Measurements from ENCODE around the gene NCF1. TPM values are rescaled to one million over a fixed set of nuclear protein-coding genes. Genes with fewer than 3 reads are reported as not detected.
"Not testable (repeated sequence)": the region's sequence is repeated elsewhere in the genome, so short reads cannot be mapped to it uniquely, and the experiment has no call there.

NCF1 gene
- total RNA-seq, 4 donors from 2014 or later: 0.67 to 6.0 (median 2.1) TPM

GRCh38 chr7:74797848-74798622, 24.2 kb downstream of the NCF1 start:
- DNase-seq; H3K27me3 ChIP-seq; H3K4me3 ChIP-seq (replicated peaks in 1 of 3); H3K36me3 ChIP-seq; intact Hi-C loops (cut with DNase I); H3K9me3 ChIP-seq; H3K27ac ChIP-seq; H3K4me1 ChIP-seq: not testable (repeated sequence)
- 97 to 100% methylated on average over 3 to 8 of the region's 27 CpGs for WGBS, 2 donors

GRCh38 chr7:74798644-74799043, 24.8 kb downstream of the NCF1 start:
- intact Hi-C loops (cut with DNase I); H3K9me3 ChIP-seq; H3K27me3 ChIP-seq; H3K4me1 ChIP-seq; H3K4me3 ChIP-seq (replicated peaks in 1 of 3); H3K36me3 ChIP-seq; H3K27ac ChIP-seq; DNase-seq: not testable (repeated sequence)
- WGBS, 2 donors: 76 to 92% methylated on average over 1 of the region's 4 CpGs

- intact Hi-C loops (cut with DNase I); H3K9me3 ChIP-seq; H3K4me3 ChIP-seq (replicated peaks in 1 of 3); H3K27me3 ChIP-seq; H3K36me3 ChIP-seq; DNase-seq; H3K27ac ChIP-seq; H3K4me1 ChIP-seq: not testable (repeated sequence)
- no CpG with 5 or more reads among the region's 3 CpGs for WGBS, 2 donors
Measured at GRCh38 chr7:74815882-74816281, 42.1 kb downstream of the NCF1 start.

GRCh38 chr7:74820146-74820805, 46.5 kb downstream of the NCF1 start:
- H3K4me3 ChIP-seq (replicated peaks in 1 of 3); H3K9me3 ChIP-seq; H3K36me3 ChIP-seq; H3K27ac ChIP-seq; intact Hi-C loops (cut with DNase I); DNase-seq; H3K4me1 ChIP-seq; H3K27me3 ChIP-seq: not testable (repeated sequence)
- no CpG with 5 or more reads among the region's 23 CpGs for WGBS, 2 donors

- H3K27me3 ChIP-seq; H3K4me3 ChIP-seq (replicated peaks in 1 of 3); intact Hi-C loops (cut with DNase I); DNase-seq; H3K9me3 ChIP-seq; H3K27ac ChIP-seq; H3K4me1 ChIP-seq; H3K36me3 ChIP-seq: not testable (repeated sequence)
- WGBS, 2 donors: 100% methylated on average over 2 of the region's 5 CpGs; no CpG with 5 or more reads in 1 of the 2 donors
Measured at GRCh38 chr7:74821259-74821658, 47.4 kb downstream of the NCF1 start.

GRCh38 chr7:74829959-74830358, 56.1 kb downstream of the NCF1 start:
- H3K4me3 ChIP-seq (replicated peaks in 1 of 3); DNase-seq; H3K36me3 ChIP-seq; H3K9me3 ChIP-seq; intact Hi-C loops (cut with DNase I); H3K27ac ChIP-seq; H3K4me1 ChIP-seq; H3K27me3 ChIP-seq: not testable (repeated sequence)
- WGBS, 2 donors: 88 to 91% methylated on average over 2 to 4 of the region's 4 CpGs

- H3K27ac ChIP-seq; H3K36me3 ChIP-seq; H3K4me3 ChIP-seq (replicated peaks in 1 of 3); intact Hi-C loops (cut with DNase I); DNase-seq; H3K27me3 ChIP-seq; H3K4me1 ChIP-seq; H3K9me3 ChIP-seq: not testable (repeated sequence)
- 93 to 100% methylated on average over 3 of the region's 4 CpGs for WGBS, 2 donors
Measured at GRCh38 chr7:74830411-74830810, 56.6 kb downstream of the NCF1 start.

Other genes starting within 250 kb of the NCF1 start
- gene GTF2I, start 116.3 kb upstream of the NCF1 start, total RNA-seq: 100 to 1,000 TPM; 240 to 385 (median 353) TPM
- 10 to 100 TPM; 16.9 to 48.5 (median 26.6) TPM for gene GTF2IRD2, start 77.6 kb downstream of the NCF1 start, total RNA-seq
- gene CASTOR2, start 190.7 kb downstream of the NCF1 start, total RNA-seq: 10 to 100 TPM in 2 of 4 donors, 1 to 10 TPM in 2; 5.7 to 10.5 (median 10.2) TPM

Data from thyroid gland (tissue), 4 donors.